HG02943 (cell line): ENCODE results near the gene GNAI3.

ENCODE experiments used
- ATAC-seq: cut with Tn5 transposase; IDR thresholded peaks from one replicate; pipeline ENCODE4 v1.9.1; 2021; ENCODE audit warnings: mild to moderate bottlenecking, low read depth, moderate library complexity; ENCODE audit not compliant: unreplicated experiment

GNAI3 gene

DNA sequence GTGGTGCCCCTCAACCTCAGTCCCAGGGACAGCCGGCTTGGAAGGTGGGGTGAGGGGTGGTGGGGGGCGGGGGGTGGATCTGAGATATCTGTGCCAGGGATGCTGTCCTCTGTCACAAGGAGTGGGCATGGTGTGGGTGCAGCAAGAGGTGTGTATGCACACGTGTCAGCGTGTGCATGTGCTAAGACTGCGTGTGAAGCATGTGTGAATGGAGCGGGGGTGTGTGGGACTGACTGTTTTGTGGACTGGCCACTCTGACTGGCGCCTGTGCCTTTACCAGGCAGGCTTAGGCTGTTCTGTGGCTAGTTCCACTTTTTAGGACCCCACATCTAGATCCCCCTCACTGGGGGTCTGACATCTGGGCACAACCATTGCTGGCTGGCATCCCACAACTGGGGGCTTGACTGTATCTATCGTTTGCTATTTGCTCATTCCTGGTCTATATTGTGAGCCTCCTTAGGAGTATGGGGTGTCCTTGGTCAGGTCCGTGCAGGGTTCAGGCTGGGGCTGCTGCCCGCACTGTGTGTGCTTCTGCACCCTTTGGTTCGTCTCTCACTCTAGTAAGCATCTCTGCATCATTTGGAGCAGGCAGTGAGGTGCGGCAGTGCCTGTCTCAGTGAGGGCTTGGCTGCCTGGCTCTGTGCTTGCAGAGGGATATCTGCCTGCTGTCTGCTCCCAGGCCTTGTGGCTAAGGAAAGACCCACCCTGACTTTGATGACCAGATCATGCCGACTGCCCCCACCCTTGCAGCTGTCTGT, 73.1 kb downstream of the GNAI3 start:
- ATAC-seq = no peak

DNA sequence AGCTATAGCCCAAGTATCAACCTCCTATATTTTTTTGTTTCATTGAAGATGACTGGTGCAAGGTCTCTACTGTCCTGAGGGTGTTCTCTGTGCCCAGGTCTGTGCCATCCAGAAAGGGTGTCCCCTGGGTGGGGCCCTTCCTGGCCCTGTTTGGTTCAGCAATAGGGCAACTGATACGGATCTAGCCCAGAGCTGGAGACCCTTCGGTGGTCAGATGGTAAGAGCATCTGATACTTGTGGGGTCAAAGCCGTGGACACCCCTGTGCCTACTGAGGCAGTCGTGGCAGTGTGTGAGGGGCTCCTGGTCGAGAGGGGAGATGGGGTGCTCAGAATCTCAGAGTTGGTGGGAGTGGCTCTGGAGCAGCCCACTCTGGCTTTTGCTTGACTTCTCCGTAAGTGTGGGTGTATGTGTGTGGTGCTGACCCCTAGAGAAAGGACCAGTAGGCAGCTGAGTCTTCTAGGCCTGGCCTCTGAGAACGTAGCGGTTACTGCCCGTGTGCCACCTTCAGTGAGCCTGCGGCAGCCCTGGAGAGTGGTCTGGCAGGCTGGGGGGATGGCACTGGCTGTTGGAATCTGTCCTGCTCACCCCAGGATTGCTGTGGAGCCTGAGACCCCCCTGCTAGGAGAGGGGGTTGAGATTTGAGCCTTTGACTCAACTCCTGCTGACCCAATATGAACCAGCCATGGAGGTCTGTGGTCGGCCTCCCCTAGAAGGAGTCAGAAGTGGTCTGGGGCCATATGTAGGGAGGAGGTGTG, 73.9 kb downstream of the GNAI3 start:
- no peak for ATAC-seq

DNA sequence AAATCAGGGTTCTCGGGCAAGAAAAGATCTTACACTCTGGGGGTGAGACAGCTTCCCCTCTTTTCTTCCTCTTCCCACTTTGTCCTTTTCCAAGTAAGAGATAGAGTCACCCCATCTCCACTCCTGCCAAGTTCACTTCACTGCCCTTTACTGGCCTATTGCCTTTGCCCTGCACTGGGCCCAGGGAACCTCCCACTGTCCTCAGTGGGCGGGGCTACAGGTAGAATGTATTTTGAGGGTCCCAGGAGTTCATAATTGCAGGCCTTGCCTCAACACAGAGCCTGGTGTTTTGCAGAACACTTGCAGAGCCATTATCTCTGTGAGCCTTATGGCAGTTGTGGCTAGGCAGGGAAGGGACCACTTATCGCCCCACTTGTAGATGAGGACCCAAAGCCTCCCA, 74.5 kb downstream of the GNAI3 start:
- ATAC-seq = no peak

DNA sequence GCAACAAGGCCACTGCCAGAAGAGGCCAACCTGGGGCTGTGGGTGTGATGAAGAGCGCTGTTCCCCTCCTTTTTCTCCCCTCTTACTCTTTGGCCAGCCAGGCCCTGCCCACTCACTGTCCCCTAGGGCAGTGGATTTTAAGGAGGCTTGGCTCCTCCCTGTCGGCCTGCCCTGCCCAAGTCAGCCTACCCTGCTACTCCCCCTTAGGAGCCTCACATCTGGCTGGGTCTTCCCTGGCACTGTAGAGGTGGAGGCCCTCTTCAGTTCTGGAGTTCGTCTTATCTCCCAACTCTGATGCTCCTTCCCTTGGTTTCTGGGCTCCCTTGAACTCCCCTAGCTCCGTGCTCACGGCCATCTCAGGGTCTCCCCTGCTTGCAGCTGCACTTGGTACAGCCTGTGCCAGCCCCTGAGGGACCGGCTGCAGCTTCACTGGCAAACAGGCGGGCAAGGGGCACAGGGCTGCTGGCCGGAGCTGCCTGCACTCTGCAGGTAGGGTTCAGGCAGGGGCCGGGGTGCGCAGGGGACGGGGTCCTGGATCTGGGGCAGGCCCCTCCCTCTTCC, 75.3 kb downstream of the GNAI3 start:
- no peak for ATAC-seq

DNA sequence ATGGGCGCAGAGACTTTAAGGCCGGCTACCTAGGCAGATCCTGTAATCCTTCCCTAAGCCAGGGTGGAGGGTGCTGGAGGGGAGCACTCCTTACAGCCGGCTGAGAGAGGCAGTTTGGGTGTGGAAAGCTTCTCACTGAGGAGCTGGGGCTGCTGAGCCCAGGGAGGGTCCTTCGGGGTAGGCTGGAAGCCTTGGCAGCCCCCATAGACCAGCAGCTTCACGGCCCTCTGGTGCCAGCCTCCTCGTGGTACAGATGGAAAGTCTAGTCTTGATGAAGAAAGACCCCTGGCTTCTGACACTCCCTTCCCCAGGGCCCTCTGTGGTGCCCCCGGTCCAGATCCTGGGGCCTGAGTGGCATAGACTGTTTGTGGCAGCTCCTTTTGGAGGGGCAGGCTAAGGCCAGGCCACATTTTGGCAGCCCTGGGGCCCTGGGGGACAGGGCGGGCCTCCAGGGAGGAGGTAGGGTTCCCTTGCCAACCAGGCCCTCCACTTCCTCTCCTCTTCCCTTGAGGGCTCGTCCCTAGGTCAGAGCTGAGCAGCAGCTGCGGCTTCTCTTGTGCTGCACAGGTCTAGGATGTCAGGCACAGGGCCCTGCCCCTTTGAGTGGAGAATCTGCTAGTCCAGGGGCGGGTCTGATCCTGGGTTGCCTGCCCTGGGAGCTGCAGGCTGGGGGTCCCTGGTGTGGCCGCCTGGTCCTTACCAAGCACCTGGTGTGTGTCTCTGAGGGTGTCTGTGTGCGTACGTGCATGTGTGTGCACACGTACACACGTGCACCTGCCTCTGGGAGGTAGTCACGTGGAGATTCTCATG, 76.0 kb downstream of the GNAI3 start:
- ATAC-seq = no peak

DNA sequence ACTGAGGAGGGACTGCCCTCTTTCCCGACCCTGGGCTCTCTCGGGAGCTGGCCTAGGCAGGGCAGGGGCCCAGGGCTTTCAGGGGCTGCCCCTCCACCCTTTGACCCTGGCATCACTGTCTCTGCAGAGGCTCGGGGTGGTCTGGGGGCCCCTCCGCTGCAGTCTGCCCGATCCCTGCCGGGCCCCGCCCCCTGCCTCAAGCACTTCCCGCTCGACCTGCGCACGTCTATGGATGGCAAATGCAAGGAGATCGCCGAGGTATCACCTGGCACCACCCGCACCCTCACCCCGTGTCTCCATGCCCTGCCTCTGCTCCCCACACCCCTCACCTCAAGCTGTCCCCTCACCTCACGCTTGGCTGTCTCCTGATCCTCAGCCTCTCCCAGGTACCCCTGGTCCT, 76.8 kb downstream of the GNAI3 start:
- ATAC-seq = no peak

DNA sequence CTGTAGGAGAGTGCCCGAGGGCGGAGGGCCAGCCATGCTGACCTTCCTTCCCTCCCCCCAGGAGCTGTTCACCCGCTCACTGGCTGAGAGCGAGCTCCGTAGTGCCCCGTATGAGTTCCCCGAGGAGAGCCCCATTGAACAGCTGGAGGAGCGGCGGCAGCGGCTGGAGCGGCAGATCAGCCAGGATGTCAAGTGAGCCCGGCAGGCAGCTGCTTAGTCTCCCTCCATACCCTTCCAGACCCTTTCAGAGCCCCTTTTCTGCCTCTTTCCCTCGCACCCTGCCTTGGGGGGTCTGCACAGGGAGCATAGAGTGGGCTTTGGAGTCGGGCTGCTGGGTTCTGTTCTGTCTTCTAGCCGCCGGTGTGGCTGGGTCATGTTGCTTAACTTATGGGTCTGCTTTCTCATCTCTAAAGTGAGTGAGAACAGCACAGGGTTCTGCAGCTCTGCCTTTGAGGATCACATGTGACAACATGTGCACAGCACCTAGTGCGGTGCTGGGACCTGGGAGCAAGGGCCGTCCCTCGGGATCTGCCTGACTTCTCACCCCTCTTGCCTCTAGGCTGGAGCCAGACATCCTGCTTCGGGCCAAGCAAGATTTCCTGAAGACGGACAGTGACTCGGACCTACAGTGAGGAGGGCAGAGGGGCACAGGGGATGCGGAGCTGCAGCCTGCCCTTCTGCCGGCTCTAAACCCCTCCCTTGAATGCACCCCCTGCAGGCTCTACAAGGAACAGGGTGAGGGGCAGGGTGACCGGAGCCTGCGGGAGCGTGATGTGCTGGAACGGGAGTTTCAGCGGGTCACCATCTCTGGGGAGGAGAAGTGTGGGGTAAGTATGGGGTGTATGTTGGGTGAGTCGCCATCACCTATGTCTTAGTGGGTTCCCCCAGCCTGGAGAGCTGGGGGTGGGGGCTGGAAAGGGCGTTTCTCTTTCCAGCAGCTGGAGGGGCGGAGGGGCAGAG, 77.5 kb downstream of the GNAI3 start:
- no peak for ATAC-seq

DNA sequence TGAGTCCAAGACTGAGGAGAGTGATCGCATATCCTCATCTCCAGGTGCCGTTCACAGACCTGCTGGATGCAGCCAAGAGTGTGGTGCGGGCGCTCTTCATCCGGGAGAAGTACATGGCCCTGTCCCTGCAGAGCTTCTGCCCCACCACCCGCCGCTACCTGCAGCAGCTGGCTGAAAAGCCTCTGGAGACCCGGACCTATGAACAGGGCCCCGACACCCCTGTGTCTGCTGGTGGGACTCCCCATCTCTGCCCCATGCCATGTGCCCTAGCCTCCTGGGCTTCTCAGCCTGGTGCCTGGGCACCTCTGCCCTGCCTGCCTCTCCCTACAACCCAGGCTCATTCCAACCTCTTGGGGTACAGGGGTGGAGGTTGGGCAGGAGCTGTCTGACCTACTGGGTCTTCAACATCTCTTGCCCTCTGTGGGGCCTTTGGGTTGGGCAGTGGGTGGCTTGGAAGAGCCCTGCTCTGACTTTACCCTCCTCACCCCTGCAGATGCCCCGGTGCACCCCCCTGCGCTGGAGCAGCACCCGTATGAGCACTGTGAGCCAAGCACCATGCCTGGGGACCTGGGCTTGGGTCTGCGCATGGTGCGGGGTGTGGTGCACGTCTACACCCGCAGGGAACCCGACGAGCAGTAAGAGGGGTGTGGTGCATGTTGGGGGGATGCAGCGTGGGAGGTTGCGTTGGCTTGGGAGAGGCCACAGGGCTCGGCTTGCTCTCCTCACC, 78.4 kb downstream of the GNAI3 start:
- no peak for ATAC-seq

DNA sequence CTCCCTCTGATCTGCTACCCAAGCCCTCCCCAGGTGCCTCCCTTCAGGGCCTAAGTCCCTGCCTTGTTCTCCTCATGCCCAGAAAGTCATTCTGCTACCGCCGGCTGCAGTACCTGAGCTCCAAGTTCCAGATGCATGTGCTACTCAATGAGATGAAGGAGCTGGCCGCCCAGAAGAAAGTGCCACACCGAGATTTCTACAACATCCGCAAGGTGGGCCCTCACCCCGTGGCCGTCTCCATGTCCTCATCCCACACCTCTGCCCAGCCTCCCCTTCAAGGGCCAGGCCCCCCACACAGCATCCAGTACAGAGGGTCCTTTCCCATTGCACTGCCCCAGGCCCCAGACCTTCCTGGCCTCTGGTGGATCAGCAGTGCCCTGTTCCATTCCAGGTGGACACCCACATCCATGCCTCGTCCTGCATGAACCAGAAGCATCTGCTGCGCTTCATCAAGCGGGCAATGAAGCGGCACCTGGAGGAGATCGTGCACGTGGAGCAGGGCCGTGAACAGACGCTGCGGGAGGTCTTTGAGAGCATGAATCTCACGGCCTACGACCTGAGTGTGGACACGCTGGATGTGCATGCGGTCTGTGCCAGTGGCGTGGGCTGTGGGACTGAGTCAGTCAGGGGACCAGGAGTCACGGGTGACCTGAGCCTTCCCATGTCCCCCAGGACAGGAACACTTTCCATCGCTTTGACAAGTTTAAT, 79.4 kb downstream of the GNAI3 start:
- no peak for ATAC-seq

DNA sequence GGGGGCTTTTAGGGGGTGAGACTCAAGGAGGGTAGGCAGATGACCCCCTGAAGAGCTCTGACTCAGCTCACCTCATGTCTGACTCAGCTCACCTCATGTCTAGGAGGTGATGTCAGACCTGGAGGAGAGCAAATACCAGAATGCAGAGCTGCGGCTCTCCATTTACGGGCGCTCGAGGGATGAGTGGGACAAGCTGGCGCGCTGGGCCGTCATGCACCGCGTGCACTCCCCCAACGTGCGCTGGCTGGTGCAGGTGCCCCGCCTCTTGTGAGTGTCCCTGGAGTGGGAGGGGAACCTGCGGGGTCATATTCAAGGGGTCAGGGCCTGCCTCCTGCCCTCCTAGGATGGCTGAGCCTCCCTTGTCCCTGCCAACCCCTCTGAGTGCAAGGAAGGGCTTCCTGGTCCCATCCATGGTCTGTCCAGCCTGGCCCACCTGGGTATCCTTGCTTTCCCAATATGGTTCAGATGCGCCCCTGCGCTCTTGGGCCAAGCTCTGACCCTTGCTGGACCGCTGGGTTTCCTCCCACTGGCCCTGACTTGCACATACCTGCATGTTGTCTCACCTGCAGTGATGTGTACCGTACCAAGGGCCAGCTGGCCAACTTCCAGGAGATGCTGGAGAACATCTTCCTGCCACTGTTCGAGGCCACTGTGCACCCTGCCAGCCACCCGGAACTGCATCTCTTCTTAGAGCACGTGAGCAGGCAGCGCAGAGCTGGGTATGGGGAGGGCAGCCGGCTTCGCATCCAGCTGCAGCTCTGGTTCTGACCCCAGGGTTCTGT, 80.3 kb downstream of the GNAI3 start:
- no peak for ATAC-seq

DNA sequence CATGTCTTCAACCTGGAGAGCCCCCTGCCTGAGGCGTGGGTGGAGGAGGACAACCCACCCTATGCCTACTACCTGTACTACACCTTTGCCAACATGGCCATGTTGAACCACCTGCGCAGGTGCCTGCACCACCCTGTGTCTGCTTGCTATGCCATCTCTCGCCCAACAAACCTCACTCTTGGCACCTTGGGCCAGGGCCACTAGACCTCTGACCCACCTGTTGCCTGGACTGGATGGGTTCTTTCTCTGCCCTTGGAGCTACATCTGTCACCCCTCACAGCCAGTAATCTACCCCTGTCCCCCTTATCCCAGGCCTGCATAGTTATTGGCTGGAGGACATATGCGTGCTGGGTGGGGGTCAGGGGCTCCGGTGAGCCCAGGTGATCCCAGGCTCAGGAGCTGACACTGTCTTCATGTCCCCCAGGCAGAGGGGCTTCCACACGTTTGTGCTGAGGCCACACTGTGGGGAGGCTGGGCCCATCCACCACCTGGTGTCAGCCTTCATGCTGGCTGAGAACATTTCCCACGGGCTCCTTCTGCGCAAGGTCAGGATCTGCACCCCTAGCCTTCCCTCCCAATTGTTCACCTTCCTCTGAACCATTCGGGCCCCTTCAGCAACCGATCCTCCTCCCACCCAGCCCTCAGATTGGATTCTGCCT, 81.1 kb downstream of the GNAI3 start:
- no peak for ATAC-seq

DNA sequence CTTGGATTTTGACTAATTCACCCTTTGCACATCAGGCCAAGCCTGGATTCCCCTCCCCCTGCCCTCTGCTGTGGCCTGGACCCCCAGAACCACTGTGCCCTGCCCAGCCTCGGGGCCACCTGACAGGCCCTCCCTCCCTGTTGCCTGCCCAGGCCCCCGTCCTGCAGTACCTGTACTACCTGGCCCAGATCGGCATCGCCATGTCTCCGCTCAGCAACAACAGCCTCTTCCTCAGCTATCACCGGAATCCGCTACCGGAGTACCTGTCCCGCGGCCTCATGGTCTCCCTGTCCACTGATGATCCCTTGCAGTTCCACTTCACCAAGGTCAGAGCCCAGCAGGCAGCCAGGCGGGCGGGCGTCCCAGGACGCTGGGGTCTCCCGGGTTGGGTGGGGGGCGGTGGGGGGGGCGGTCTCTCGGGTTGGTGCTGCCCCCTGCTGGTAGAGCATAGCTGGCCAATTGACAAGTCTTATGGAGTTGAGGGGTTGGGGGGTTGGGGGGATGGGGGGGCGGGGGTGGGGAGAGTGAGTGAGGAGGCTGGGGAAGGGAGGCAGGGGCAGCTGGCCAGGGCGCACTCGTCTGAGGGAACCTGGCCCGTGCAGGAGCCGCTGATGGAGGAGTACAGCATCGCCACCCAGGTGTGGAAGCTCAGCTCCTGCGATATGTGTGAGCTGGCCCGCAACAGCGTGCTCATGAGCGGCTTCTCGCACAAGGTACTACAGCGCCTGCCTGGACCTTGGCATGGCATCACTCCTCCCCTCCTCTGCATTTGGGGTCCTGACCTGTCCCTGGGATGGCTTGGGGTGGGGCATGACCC, 81.9 kb downstream of the GNAI3 start:
- no peak for ATAC-seq

DNA sequence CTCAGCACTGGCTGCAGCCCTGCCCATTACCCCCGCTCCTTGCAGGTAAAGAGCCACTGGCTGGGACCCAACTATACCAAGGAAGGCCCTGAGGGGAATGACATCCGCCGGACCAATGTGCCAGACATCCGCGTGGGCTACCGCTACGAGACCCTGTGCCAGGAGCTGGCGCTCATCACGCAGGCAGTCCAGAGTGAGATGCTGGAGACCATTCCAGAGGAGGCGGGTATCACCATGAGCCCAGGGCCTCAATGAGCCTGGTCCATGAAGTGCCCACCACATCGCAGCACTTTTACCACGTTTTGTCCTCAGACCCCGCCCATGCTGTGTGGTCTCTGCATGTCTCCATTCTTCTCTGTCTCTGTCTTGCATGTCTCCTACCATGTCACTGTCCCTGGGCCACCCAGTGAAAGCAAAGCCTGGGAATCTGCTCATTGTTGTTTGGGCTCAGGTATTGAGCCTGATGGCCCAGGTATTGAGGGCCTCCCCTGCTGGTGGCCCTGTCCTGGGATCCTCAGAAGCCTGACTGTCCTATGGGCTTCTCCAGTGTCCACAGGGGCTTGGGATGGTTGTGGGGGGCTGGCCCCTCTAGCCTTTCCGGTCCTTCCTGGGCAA, 82.6 kb downstream of the GNAI3 start:
- no peak for ATAC-seq

DNA sequence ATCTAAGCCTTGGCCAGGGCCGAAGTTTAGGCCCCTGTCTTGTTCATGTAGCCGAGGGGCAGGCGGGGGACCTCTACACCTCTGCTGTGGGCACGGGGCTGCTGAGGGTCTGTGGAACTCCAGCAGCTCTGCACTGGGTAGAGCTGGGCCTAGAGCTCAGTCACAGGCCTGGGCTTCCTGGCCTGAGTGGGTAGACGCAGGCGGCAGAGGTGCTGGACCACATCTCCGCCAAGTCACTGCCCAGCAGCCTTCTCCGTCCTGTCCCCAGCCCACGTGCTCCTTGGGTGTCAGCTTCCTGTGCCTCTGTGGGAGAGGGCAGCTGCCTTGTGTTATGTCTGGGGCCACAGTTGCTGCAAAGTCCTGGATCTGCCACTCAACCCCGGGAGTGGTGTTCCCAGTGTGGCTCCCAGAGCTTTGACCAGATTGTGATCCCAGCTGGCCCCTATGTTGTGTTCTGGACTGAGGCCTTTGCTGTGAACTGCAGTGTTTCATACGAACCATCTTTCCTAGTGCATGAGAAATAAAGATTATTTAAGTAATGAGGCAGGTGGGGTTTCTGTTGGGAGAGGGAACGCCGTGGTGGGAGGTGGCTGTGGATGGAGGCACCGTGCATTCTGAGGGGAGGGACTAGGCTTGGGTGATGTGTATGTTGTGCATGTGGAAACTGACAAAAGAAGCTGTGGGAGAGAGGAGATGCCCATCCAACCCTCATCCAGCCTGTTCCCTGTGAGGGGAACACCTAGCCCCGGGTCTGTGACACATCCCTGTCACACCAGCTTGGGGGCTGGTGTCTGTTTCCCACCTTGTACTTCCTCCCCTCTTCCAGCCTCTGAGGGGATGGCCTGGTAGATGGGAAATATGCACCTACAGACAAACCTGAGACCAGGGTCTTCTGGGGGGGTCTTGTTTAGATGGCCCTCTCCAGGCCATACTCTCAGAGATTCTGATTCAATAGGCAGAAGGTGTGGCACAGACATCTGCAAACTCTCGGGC, 83.4 kb downstream of the GNAI3 start:
- ATAC-seq = no peak
